SK-N-SH (cell line): Measurements from ENCODE around the gene FAM219B.

Experiments
- CHD2 ChIP-seq: fragments of 150-350 bp; IDR thresholded peaks from 2 replicates; pipeline ENCODE4 v1.6.1; 2018; ENCODE audit warnings: low read length; ENCODE audit not compliant: partially characterized antibody
- EP300 ChIP-seq, 2 experiments: IDR thresholded peaks; 2 replicates each; pipeline versions ENCODE4 v1.4.0 to v1.6.1; 2012; ENCODE audit warnings: borderline replicate concordance in 1 of 2, low read depth in 1 of 2, low read length in 1 of 2
- FOXM1 ChIP-seq: IDR thresholded peaks from 2 replicates; pipeline ENCODE4 v1.4.0; 2012; ENCODE audit warnings: low read depth, mild to moderate bottlenecking
- GABPA ChIP-seq: IDR thresholded peaks from 2 replicates; pipeline ENCODE4 v1.4.0; 2012; ENCODE audit warnings: low read depth, mild to moderate bottlenecking
- JUND ChIP-seq: IDR thresholded peaks from 2 replicates; pipeline ENCODE4 v1.4.0; 2012
- MAX ChIP-seq: IDR thresholded peaks from 2 replicates; pipeline ENCODE4 v1.4.0; 2012; ENCODE audit warnings: low read depth
- POLR2AphosphoS5 ChIP-seq: IDR thresholded peaks from 2 replicates; pipeline ENCODE4 v1.6.1; 2012; ENCODE audit warnings: low read depth, low read length
- RAD21 ChIP-seq: IDR thresholded peaks from 2 replicates; pipeline ENCODE4 v1.6.1; 2012; ENCODE audit warnings: mild to moderate bottlenecking, low read length
- RCOR1 ChIP-seq: fragments of 150-350 bp; IDR thresholded peaks from 2 replicates; pipeline ENCODE4 v1.6.1; 2017; ENCODE audit warnings: antibody characterized with exemption, low read length
- REST ChIP-seq: IDR thresholded peaks from 2 replicates; pipeline ENCODE4 v1.6.1; 2012; ENCODE audit warnings: mild to moderate bottlenecking, low read depth, low read length, moderate library complexity
- TCF12 ChIP-seq: IDR thresholded peaks from 2 replicates; pipeline ENCODE4 v1.4.0; 2012
- USF2 ChIP-seq: fragments of 150-350 bp; IDR thresholded peaks from 2 replicates; pipeline ENCODE4 v1.6.1; 2017; ENCODE audit warnings: antibody characterized with exemption, low read length, low read depth, borderline replicate concordance
- TF ChIP-seq, protein P1 (sequence below): fragments of 200-600 bp; sonication (generic); IDR thresholded peaks from 2 replicates; pipeline ENCODE4 v1.6.1; 2017; ENCODE audit warnings: antibody characterized with exemption, mild to moderate bottlenecking, moderate library complexity

DNA sequence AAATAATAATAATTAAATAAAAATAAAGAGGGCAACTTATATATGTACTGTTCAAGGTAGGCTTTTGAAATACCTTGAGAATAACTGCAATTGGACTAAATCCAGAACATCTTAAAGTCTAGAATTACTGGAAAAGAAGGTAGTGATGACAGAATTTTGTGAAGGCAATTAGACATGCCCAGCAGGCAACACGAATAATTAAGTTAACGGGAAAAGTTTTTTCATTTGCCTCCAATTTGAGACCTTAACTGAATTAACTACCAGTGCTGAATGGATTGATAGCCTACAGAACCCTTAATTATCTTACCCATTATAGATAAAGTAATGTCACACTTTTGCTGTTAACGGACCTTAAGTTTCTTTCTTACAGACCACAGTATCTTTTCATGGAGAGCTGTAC lies 17.9 kb upstream of the FAM219B start:
- TF ChIP-seq, protein P1, sequence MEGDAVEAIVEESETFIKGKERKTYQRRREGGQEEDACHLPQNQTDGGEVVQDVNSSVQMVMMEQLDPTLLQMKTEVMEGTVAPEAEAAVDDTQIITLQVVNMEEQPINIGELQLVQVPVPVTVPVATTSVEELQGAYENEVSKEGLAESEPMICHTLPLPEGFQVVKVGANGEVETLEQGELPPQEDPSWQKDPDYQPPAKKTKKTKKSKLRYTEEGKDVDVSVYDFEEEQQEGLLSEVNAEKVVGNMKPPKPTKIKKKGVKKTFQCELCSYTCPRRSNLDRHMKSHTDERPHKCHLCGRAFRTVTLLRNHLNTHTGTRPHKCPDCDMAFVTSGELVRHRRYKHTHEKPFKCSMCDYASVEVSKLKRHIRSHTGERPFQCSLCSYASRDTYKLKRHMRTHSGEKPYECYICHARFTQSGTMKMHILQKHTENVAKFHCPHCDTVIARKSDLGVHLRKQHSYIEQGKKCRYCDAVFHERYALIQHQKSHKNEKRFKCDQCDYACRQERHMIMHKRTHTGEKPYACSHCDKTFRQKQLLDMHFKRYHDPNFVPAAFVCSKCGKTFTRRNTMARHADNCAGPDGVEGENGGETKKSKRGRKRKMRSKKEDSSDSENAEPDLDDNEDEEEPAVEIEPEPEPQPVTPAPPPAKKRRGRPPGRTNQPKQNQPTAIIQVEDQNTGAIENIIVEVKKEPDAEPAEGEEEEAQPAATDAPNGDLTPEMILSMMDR: no peak
- no peak for TF ChIP-seq FOXM1
- no peak for TF ChIP-seq JUND
- no peak for TF ChIP-seq TCF12
- no peak for TF ChIP-seq MAX
- TF ChIP-seq RCOR1: no peak
- no peak for TF ChIP-seq RAD21
- no peak for TF ChIP-seq GABPA
- TF ChIP-seq CHD2: no peak
- TF ChIP-seq EP300 (IDR thresholded peaks at IDR 0.05; ENCODE audit: borderline replicate concordance in 1 of 2, low read depth in 1 of 2, low read length in 1 of 2): no peak
- TF ChIP-seq POLR2AphosphoS5: no peak
- TF ChIP-seq USF2: no peak
- TF ChIP-seq REST: no peak
